ENCODE results near the gene TRIO. TPM values are rescaled to one million over a fixed set of nuclear protein-coding genes. Genes with fewer than 3 reads are reported as not detected.

The TRIO gene
- total and polyA plus RNA-seq, 2 of the 8 experiments (the other 6 are each of a cell fraction or from before 2014, with no cell fraction given), result 35.1 to 69.1 TPM

DNA sequence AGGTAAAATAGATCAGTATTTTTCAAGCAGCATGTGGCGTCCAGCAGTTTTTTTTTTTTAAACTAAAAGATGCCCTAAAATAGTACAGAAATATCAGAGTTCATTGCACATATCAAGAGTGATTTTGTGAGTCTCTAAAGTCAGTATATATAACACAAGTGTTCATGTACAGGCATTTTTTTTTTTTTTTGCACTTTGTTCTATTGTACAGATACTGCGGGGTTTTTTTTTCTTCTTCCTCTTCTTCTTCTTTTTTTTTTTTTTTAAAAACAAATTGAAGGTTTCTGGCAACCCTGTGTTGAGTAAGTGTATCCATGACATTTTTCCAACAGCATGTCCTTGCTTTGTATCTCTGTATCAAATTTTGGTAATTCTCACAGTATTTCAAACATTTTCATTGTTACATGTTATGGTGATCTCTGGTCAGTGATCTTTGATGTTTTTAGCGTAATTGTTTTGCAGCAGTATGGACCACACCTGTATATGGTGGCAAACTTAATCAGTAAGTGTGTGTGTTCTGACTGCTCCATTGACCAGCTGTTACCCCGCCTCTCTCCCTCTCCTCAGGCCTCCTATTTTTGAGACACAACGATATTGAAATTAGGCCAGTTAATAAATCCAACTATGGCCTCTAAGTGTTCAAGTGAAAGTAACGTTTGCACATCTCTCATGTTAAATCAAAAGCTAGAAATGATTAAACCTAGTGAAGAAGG, 76.8 kb downstream of the TRIO start (continued):
- TF ChIP-seq, protein P1, sequence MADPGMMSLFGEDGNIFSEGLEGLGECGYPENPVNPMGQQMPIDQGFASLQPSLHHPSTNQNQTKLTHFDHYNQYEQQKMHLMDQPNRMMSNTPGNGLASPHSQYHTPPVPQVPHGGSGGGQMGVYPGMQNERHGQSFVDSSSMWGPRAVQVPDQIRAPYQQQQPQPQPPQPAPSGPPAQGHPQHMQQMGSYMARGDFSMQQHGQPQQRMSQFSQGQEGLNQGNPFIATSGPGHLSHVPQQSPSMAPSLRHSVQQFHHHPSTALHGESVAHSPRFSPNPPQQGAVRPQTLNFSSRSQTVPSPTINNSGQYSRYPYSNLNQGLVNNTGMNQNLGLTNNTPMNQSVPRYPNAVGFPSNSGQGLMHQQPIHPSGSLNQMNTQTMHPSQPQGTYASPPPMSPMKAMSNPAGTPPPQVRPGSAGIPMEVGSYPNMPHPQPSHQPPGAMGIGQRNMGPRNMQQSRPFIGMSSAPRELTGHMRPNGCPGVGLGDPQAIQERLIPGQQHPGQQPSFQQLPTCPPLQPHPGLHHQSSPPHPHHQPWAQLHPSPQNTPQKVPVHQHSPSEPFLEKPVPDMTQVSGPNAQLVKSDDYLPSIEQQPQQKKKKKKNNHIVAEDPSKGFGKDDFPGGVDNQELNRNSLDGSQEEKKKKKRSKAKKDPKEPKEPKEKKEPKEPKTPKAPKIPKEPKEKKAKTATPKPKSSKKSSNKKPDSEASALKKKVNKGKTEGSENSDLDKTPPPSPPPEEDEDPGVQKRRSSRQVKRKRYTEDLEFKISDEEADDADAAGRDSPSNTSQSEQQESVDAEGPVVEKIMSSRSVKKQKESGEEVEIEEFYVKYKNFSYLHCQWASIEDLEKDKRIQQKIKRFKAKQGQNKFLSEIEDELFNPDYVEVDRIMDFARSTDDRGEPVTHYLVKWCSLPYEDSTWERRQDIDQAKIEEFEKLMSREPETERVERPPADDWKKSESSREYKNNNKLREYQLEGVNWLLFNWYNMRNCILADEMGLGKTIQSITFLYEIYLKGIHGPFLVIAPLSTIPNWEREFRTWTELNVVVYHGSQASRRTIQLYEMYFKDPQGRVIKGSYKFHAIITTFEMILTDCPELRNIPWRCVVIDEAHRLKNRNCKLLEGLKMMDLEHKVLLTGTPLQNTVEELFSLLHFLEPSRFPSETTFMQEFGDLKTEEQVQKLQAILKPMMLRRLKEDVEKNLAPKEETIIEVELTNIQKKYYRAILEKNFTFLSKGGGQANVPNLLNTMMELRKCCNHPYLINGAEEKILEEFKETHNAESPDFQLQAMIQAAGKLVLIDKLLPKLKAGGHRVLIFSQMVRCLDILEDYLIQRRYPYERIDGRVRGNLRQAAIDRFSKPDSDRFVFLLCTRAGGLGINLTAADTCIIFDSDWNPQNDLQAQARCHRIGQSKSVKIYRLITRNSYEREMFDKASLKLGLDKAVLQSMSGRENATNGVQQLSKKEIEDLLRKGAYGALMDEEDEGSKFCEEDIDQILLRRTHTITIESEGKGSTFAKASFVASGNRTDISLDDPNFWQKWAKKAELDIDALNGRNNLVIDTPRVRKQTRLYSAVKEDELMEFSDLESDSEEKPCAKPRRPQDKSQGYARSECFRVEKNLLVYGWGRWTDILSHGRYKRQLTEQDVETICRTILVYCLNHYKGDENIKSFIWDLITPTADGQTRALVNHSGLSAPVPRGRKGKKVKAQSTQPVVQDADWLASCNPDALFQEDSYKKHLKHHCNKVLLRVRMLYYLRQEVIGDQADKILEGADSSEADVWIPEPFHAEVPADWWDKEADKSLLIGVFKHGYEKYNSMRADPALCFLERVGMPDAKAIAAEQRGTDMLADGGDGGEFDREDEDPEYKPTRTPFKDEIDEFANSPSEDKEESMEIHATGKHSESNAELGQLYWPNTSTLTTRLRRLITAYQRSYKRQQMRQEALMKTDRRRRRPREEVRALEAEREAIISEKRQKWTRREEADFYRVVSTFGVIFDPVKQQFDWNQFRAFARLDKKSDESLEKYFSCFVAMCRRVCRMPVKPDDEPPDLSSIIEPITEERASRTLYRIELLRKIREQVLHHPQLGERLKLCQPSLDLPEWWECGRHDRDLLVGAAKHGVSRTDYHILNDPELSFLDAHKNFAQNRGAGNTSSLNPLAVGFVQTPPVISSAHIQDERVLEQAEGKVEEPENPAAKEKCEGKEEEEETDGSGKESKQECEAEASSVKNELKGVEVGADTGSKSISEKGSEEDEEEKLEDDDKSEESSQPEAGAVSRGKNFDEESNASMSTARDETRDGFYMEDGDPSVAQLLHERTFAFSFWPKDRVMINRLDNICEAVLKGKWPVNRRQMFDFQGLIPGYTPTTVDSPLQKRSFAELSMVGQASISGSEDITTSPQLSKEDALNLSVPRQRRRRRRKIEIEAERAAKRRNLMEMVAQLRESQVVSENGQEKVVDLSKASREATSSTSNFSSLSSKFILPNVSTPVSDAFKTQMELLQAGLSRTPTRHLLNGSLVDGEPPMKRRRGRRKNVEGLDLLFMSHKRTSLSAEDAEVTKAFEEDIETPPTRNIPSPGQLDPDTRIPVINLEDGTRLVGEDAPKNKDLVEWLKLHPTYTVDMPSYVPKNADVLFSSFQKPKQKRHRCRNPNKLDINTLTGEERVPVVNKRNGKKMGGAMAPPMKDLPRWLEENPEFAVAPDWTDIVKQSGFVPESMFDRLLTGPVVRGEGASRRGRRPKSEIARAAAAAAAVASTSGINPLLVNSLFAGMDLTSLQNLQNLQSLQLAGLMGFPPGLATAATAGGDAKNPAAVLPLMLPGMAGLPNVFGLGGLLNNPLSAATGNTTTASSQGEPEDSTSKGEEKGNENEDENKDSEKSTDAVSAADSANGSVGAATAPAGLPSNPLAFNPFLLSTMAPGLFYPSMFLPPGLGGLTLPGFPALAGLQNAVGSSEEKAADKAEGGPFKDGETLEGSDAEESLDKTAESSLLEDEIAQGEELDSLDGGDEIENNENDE (IDR thresholded peaks at IDR 0.05; ENCODE audit: insufficient replicate concordance, low read length), result no peak
- TF ChIP-seq GABPA (IDR thresholded peaks at IDR 0.05; ENCODE audit: borderline replicate concordance, insufficient read depth, low read length) (no peak), YY1 (IDR thresholded peaks at IDR 0.05; ENCODE audit: low read depth, low read length) (no peak), RAD21 (IDR thresholded peaks at IDR 0.05 in 1 of 2, conservative IDR thresholded peaks at IDR 0.05 in 1 of 2; ENCODE audit: low read depth in 2 of 2, low read length in 2 of 2) (no peak), CTBP2 (IDR thresholded peaks at IDR 0.05; ENCODE audit: borderline replicate concordance, insufficient read depth, insufficient read length, low read length) (no peak), SIX5 (IDR thresholded peaks at IDR 0.05; ENCODE audit: low read depth, low read length) (no peak), HDAC6 (IDR thresholded peaks at IDR 0.05; ENCODE audit: low read depth, low read length) (no peak), GTF2F1 (IDR thresholded peaks at IDR 0.05; ENCODE audit: borderline replicate concordance, low read depth, low read length) (no peak)
- TF ChIP-seq, protein P2, sequence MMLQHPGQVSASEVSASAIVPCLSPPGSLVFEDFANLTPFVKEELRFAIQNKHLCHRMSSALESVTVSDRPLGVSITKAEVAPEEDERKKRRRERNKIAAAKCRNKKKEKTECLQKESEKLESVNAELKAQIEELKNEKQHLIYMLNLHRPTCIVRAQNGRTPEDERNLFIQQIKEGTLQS (IDR thresholded peaks at IDR 0.05; ENCODE audit: insufficient read depth, low read depth, low read length), result no peak
